ENCODE results near the gene DEXI.

GRCh38 chr16:10980813-10981212 is 38.5 kb upstream of the DEXI start:
- no peak for TF ChIP-seq EZH2 (IDR thresholded peaks at IDR 0.05)
- TF ChIP-seq POLR2AphosphoS5 (IDR thresholded peaks at IDR 0.05; ENCODE audit: borderline replicate concordance, low read depth, low read length), result no peak
